GM23248 (cell line): Measurements from ENCODE around the gene POLR3F. TPM values are rescaled to one million over a fixed set of nuclear protein-coding genes. Genes with fewer than 3 reads are reported as not detected.

Experiments
- DNase-seq: peaks from one replicate; pipeline ENCODE4 v3.0.0-alpha.2; 2015
- H2AFZ ChIP-seq: fragments of 200-600 bp; sonication (generic); 2 replicates; pipeline ENCODE4 v1.6.1; 2016; ENCODE audit warnings: antibody characterized with exemption
- H3F3A ChIP-seq: fragments of 200-600 bp; sonication (generic); 2 replicates; pipeline ENCODE4 v1.6.1; 2016; ENCODE audit warnings: mild to moderate bottlenecking, antibody characterized with exemption, mixed run types; ENCODE audit not compliant: insufficient read depth
- H3K27ac ChIP-seq: fragments of 200-600 bp; sonication (generic); 2 replicates; pipeline ENCODE4 v1.5.1; 2016; ENCODE audit warnings: mild to moderate bottlenecking
- H3K27me3 ChIP-seq: fragments of 200-600 bp; sonication (generic); replicated peaks from 2 replicates; pipeline ENCODE4 v1.6.1; 2016; ENCODE audit warnings: mild to moderate bottlenecking; ENCODE audit not compliant: insufficient read depth
- H3K36me3 ChIP-seq: fragments of 200-600 bp; sonication (generic); 2 replicates; pipeline ENCODE4 v1.6.1; 2016; ENCODE audit warnings: low read depth, mild to moderate bottlenecking
- H3K4me1 ChIP-seq: fragments of 200-600 bp; sonication (generic); 2 replicates; pipeline ENCODE4 v1.6.1; 2016; ENCODE audit warnings: mild to moderate bottlenecking; ENCODE audit not compliant: insufficient read depth
- H3K4me2 ChIP-seq: fragments of 200-600 bp; sonication (generic); one replicate; pipeline ENCODE4 v1.6.1; 2016; ENCODE audit warnings: mild to moderate bottlenecking; ENCODE audit not compliant: unreplicated experiment
- H3K4me3 ChIP-seq: fragments of 200-600 bp; sonication (generic); 2 replicates; pipeline ENCODE4 v1.5.1; 2016; ENCODE audit warnings: mild to moderate bottlenecking
- H3K79me2 ChIP-seq: fragments of 200-600 bp; sonication (generic); 2 replicates; pipeline ENCODE4 v1.6.1; 2016; ENCODE audit warnings: mild to moderate bottlenecking; ENCODE audit not compliant: insufficient read depth
- H3K9ac ChIP-seq: fragments of 200-600 bp; sonication (generic); 2 replicates; pipeline ENCODE4 v1.6.1; 2016; ENCODE audit warnings: mild to moderate bottlenecking
- H3K9me2 ChIP-seq: fragments of 200-600 bp; sonication (generic); 2 replicates; pipeline ENCODE4 v1.6.1; 2016; ENCODE audit warnings: mixed run types, mild to moderate bottlenecking, moderate library complexity; ENCODE audit not compliant: insufficient read depth
- H3K9me3 ChIP-seq: fragments of 200-600 bp; sonication (generic); one replicate; pipeline ENCODE4 v1.6.1; 2017; ENCODE audit warnings: low read depth
- H4K20me1 ChIP-seq: fragments of 200-600 bp; sonication (generic); 2 replicates; pipeline ENCODE4 v1.6.0; 2016; ENCODE audit not compliant: insufficient read depth
- EZH2 ChIP-seq: fragments of 200-600 bp; sonication (generic); IDR thresholded peaks from 2 replicates; pipeline ENCODE4 v1.6.1; 2018; ENCODE audit warnings: antibody characterized with exemption, mild to moderate bottlenecking; ENCODE audit not compliant: insufficient read depth, poor library complexity, severe bottlenecking
- EZH2phosphoT487 ChIP-seq: fragments of 200-600 bp; sonication (generic); IDR thresholded peaks from 2 replicates; pipeline ENCODE4 v1.6.1; 2018; ENCODE audit warnings: antibody characterized with exemption, moderate library complexity, mild to moderate bottlenecking, low read depth; ENCODE audit not compliant: insufficient read depth
- WGBS, 2 experiments: methylation state at CpG; one replicate each; pipeline ENCODE4 v1.1.6; 2015 to 2017; ENCODE audit warnings: low lambda C conversion rate in 2 of 2, low coverage in 1 of 2; ENCODE audit errors: missing lambda C conversion rate in 2 of 2; 5-methylcytosine and 5-hydroxymethylcytosine counted together
- in situ Hi-C: fragments of 300-500 bp; cut with MboI; formaldehyde crosslinking; loops from 2 replicates; pipeline ENCODE4 v1.15.0; 2020
- polyA plus RNA-seq: library from polyadenylated mRNA; unstranded; fragments of >200 nt; fragmentation: Nextera tagmentation; extraction: Ambion mirVana; gene quantifications from 2 replicates; pipeline ENCODE4 v1.2.1, GENCODE V29; 2016
- total RNA-seq: library from RNA; depleted of rRNA; stranded (reverse); fragments of >200 nt; shearing (Covaris generic); gene quantifications from 2 replicates; pipeline ENCODE4 v1.2.3, GENCODE V29; 2014; rRNA removed

POLR3F gene, protein sequence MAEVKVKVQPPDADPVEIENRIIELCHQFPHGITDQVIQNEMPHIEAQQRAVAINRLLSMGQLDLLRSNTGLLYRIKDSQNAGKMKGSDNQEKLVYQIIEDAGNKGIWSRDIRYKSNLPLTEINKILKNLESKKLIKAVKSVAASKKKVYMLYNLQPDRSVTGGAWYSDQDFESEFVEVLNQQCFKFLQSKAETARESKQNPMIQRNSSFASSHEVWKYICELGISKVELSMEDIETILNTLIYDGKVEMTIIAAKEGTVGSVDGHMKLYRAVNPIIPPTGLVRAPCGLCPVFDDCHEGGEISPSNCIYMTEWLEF
- total RNA-seq: 11.2 and 12.9 TPM in 2 replicates
- polyA plus RNA-seq: 11.3 and 12.4 TPM in 2 replicates

- no peaks in the 10 kb centered on the region for H4K20me1 ChIP-seq
- H3K36me3 ChIP-seq: no peaks in the 10 kb centered on the region
- H3K9me3 ChIP-seq: no peaks in the 10 kb centered on the region
- H3F3A ChIP-seq: no peaks in the 10 kb centered on the region
- H3K4me2 ChIP-seq: peak within 1 kb of the TSS; percentile 98
- peak within 1 kb of the TSS; percentile 96 for H3K9ac ChIP-seq
- in situ Hi-C loops: no loop called here
- H3K9me2 ChIP-seq: no peaks in the 10 kb centered on the region
- peaks cover 11% of the 10 kb centered on the region for H3K4me1 ChIP-seq
- no peaks in the 10 kb centered on the region for H3K27me3 ChIP-seq
- peak; percentile 99 for DNase-seq
- peak within 1 kb of the TSS; percentile 99 for H3K4me3 ChIP-seq
- TF ChIP-seq EZH2phosphoT487 (no peak), EZH2 (no peak)
- 1 to 2% methylated on average over 57 of the region's 57 CpGs for WGBS, 2 experiments
- peak within 1 kb of the TSS; percentile 96 for H2AFZ ChIP-seq
- peak within 1 kb of the TSS; percentile 94 for H3K27ac ChIP-seq
- peaks cover 49% of the 10 kb centered on the region for H3K79me2 ChIP-seq
Measured at GRCh38 chr20:18466894-18467730, at the start of gene POLR3F, which contains the start of gene DZANK1. Gene POLR3F (plus strand): TSS chr20:18467390. CDS start chr20:18467507, 117 bp downstream. Gene DZANK1 (minus strand): TSS chr20:18467030. CDS start chr20:18465358, 1,672 bp downstream.

GRCh38 chr20:18421608-18422007 lies 45.6 kb upstream of the POLR3F start:
- H3K9me3 ChIP-seq: no peaks in the 10 kb centered on the region
- in situ Hi-C loops: loop anchor here (25.0 kb wide), 1 partner anchor 1241 kb away; no protein-coding TSS in a partner anchor

DNA sequence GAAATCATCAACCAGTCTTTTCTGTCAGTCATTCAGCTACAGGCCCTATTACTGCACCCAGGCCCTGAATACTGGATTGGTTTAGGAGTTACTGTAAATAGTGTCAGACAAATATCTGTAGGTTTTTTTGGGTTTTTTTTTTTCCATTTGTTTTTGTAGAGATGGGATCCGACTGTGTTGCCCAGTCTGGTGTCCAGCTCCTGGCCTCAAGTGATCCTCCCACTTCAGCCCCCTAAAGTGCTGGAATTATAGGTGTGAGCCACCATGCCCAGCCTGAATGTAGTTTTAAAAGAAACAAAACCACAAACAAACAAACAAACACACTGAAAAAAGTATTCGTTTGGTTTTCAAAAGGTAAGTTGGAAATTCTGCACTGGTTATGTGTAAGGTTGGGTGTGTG lies 40.0 kb upstream of the POLR3F start:
- no peak for DNase-seq
- no peaks in the 10 kb centered on the region for H3K9me3 ChIP-seq
- H3K36me3 ChIP-seq: no peaks in the 10 kb centered on the region
- H3K9me2 ChIP-seq: no peaks in the 10 kb centered on the region
- H3K27ac ChIP-seq: no peak overlapping the region
- no peaks in the 10 kb centered on the region for H4K20me1 ChIP-seq
- H3K4me3 ChIP-seq: no peak overlapping the region
- H3K4me2 ChIP-seq: no peak overlapping the region
- no peaks in the 10 kb centered on the region for H3K27me3 ChIP-seq
- H3K79me2 ChIP-seq: no peaks in the 10 kb centered on the region
- TF ChIP-seq EZH2 (no peak), EZH2phosphoT487 (no peak)
- no peaks in the 10 kb centered on the region for H3K4me1 ChIP-seq
- in situ Hi-C loops: no loop called here
- no peak overlapping the region for H3K9ac ChIP-seq
- H3F3A ChIP-seq: no peaks in the 10 kb centered on the region
- WGBS, 2 experiments: 63 to 73% methylated on average over 2 of the region's 2 CpGs
- H2AFZ ChIP-seq: no peak overlapping the region

More at GRCh38 chr20:18421608-18422007, 45.6 kb upstream of the POLR3F start:
- TF ChIP-seq EZH2 (no peak), EZH2phosphoT487 (no peak)
- H3K4me1 ChIP-seq: no peaks in the 10 kb centered on the region
- H3K4me3 ChIP-seq: no peak overlapping the region
- H4K20me1 ChIP-seq: no peaks in the 10 kb centered on the region
- no peaks in the 10 kb centered on the region for H3F3A ChIP-seq
- H3K36me3 ChIP-seq: no peaks in the 10 kb centered on the region
- DNase-seq: no peak
- no peak overlapping the region for H3K4me2 ChIP-seq
- H3K9ac ChIP-seq: no peak overlapping the region
- H2AFZ ChIP-seq: no peak overlapping the region
- H3K9me2 ChIP-seq: no peaks in the 10 kb centered on the region
- no peaks in the 10 kb centered on the region for H3K27me3 ChIP-seq
- no peak overlapping the region for H3K27ac ChIP-seq
- H3K79me2 ChIP-seq: no peaks in the 10 kb centered on the region

DNA sequence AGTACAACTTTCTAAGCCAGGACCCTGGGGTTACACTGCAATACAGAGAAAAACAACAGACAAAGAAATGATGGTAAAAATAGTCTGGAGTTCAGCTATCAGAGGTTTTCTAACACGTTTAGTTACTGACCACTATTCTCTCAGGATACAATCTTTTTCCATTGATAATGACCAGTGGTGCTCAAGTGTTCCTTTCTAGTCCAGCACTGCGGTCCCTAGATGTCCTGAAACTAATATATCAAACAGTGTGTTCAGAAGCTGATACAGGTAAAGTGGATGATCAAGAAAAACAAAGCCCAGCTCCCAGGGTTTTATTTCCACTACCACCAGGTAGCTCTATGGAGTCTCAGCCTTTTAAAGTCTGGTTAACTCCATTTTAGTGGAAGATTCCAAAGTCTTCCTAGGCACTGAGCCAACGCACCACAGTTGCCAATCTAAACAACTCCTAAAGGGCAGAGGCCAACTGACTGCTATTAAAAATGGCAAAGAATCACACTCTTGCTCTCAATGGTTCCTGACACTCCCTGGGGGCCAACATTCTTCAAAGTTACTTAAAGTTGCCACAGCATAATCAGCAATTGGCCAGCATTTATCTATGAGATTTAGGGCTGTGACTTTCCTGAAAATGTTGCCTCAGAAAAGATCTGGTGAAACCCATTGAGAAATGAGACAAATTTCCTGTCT lies 38.6 kb upstream of the POLR3F start:
- in situ Hi-C loops: no loop called here
- Histone ChIP-seq H3K9ac (no peak overlapping the region), H3K79me2 (no peaks in the 10 kb centered on the region), H3K4me1 (no peaks in the 10 kb centered on the region), H3K9me3 (no peaks in the 10 kb centered on the region), H3K36me3 (no peaks in the 10 kb centered on the region), H3K4me3 (no peak overlapping the region), H4K20me1 (no peaks in the 10 kb centered on the region), H3K27me3 (no peaks in the 10 kb centered on the region), H2AFZ (no peak overlapping the region), H3K27ac (no peak overlapping the region), H3F3A (no peaks in the 10 kb centered on the region), H3K4me2 (no peak overlapping the region), H3K9me2 (no peaks in the 10 kb centered on the region)
- no peak for TF ChIP-seq EZH2phosphoT487
- 85 to 91% methylated on average over 3 of the region's 3 CpGs for WGBS, 2 experiments
- no peak for DNase-seq
